Fibroblast of skin of back (primary cell): ENCODE measurements around the gene REC8.
A peak's percentile ranks its signal among the peaks of the same experiment; 100 is the strongest.

ENCODE experiments used
- DNase-seq: peaks from one replicate; pipeline ENCODE4 v3.0.0-alpha.2; 2013

REC8 gene

DNA sequence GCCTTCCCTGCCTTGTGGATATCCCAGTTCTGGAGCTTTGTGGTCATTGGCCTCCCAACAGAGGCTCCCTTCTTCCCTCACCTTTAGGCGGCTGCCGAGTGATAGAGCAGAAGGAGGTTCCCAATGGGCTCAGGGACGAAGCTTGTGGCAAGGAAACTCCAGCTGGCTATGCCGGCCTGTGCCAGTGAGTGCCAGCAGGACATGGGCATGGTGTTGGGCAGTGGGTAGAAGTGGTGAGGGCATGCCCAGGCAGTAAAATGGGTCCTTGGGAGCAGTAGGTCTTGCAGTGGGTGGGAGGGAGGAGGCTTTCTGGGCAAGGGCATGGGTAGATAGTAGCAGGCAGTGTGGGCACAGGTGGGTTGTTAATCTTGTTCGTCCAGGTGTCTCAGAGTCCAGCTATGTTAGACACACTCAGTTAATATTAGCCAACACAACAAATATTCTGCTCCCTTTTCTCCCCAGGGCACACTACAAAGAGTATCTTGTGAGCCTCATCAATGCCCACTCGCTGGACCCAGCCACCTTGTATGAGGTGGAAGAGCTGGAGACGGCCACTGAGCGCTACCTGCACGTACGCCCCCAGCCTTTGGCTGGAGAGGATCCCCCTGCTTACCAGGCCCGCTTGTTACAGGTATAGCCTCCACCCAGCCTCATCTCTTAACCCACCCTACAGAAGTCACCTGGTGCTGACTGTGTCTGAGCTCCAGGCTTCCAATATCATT is 11.9 kb upstream of the REC8 start:
- no peak for DNase-seq

DNA sequence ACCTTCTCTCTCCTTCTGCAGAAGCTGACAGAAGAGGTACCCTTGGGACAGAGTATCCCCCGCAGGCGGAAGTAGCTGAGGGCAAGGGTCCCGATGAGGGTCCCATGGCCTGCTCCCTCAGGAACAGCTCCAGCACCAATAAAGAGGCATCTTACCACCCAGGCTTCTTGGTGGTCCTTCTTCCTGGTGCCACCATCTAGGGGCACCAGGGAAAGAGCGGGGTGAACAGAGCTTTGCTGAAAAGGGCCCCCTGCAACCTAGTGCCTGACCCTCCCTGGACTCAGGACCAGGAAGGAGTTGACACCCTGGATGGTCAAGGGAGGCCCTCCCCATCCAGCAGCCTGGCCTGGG is 11.4 kb upstream of the REC8 start:
- DNase-seq: no peak

- DNase-seq: peak; percentile 95
These were observed 10.8 kb upstream of the REC8 start, which contains the start of gene IRF9 for GRCh38 chr14:24160850-24161804. TSS of gene IRF9 (plus strand) at chr14:24161265. CDS start at chr14:24162145, 880 bp downstream.

DNA sequence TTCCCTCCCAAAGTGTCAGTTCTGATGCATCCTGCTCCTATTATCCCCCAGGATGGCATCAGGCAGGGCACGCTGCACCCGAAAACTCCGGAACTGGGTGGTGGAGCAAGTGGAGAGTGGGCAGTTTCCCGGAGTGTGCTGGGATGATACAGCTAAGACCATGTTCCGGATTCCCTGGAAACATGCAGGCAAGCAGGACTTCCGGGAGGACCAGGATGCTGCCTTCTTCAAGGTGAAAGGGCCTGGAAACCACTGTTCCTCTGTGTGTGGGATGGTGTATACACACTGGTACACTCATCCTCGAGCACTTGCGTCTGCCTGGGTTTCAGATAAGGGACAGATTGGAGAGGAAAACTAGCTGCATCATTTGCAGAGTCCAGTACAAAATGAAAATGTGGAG is 9.8 kb upstream of the REC8 start:
- no peak for DNase-seq

GRCh38 chr14:24164518-24164991 is 7.3 kb upstream of the REC8 start:
- DNase-seq: no peak

DNA sequence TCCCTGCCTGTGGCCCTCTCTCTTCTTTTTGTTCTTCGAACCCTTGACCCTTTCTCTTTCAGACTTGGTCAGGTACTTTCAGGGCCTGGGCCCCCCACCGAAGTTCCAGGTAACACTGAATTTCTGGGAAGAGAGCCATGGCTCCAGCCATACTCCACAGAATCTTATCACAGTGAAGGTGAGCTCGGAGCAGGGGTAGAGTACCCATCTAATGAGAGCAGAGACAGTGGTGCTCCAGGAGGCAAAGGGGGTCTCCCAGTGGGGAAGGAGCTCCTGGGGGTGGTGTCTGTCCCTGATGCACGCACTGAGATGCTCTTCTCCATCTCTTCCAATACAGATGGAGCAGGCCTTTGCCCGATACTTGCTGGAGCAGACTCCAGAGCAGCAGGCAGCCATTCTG is 6.1 kb upstream of the REC8 start:
- no peak for DNase-seq

DNA sequence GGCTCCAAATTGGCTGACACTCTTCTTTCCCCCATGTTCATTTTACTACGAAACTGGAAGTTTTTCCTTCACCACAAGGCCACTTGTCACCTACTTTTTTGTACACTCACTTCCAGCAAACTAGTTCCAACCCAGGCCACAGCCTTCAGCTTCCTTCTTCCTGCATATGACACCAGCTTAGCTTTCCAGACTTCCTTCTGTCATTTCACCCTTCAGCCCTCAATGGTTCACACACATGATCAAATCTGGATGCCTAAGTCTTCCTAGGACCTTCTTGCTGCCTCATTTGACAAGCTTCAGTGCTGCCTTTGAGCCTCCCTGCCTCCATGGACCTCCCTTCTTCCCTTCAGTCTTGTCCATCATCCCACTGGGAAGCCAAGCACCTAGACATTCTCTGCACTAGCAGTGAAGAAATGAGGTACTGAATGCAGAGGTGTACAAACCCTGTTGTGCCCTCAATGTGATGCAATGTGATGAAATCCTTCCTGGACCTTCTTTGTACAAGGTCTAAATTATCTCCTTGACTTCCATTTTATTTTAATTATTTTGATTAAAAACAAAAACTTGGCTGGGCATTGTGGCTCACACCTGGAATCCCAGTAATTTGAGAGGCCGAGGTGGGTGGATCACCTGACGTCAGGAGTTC is 4.3 kb upstream of the REC8 start:
- DNase-seq: no peak

- no peak for DNase-seq
These were observed 481 bp downstream of the REC8 start for GRCh38 chr14:24172261-24172860.

- no peak for DNase-seq
These were observed 996 bp downstream of the REC8 start for GRCh38 chr14:24172871-24173281.

GRCh38 chr14:24176599-24176998 is 4.7 kb downstream of the REC8 start:
- DNase-seq: no peak

GRCh38 chr14:24177041-24177825 is 5.4 kb downstream of the REC8 start:
- DNase-seq: no peak

DNA sequence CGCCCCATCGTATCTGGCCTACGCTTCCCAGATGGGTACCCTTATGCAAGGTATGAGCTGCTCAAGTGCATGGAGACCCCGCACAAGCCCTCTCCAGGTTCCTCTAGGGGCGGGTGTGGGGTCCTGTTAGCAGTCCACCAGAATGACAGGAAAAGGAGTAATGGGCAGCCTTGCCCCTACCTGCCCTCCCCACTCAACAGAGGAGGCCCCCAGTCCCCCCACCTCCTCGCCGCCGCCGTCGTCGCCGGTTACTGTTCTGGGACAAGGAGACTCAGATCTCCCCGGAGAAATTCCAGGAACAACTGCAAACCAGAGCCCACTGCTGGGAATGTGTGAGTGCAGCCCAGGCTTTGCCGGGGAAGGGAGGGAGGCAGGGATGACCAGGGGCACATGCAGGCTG is 6.0 kb downstream of the REC8 start:
- DNase-seq: no peak

DNA sequence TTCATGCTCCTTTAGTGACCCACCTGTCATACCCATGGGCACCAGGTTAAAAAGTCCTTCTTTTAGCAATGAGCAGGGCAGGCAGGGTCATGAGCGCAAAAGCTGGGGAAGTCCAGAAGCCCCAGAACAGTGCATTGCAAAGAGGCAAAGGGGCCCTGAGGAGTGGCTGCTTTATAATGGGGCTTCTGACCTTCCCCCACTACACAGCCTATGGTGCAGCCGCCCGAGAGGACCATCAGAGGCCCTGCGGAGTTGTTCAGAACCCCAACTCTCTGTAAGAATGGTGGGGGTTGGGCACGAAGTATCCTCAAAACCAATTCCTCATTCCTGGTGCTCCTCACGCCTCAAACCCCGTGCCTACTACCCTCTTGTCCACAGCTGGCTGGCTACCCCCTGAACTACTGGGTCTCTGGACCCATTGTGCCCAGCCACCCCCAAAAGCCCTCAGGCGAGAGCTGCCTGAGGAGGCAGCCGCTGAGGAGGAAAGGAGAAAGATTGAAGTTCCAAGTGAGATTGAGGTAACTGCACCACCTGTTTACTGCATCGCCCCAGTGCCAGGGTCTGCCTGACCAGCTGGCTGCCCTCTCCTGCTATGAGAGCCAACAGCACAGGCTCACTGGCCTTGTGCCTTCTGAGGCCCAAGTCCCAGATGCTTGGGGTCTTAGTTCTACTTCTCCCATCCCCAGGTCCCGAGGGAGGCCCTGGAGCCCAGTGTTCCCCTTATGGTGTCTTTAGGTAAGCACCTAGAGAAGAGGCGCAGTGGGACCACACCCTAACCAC is 6.7 kb downstream of the REC8 start:
- DNase-seq: no peak

DNA sequence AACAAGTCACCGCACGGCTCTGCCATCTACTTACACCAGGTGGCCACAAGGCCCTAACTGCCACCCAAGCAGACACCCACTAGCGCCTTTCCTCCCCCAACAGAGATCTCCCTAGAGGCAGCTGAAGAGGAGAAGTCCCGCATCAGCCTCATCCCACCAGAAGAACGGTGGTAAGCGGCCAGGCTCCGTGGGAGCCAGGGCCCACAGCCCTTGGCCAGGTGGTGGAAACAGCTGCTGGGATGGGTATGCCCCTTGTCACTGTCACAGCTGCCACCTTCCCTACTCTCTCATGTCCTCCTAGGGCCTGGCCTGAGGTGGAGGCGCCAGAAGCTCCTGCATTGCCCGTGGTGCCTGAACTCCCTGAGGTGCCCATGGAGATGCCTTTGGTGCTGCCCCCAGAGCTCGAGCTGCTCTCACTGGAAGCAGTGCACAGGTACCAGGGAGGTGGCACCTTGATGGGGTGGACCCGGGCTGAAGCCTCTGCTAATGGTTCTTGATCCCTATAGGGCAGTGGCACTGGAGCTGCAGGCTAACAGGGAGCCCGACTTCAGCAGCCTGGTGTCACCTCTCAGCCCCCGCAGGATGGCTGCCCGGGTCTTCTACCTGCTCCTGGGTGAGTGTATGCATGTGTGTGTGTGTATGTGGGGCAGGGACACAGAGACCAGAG is 7.5 kb downstream of the REC8 start:
- DNase-seq: no peak

DNA sequence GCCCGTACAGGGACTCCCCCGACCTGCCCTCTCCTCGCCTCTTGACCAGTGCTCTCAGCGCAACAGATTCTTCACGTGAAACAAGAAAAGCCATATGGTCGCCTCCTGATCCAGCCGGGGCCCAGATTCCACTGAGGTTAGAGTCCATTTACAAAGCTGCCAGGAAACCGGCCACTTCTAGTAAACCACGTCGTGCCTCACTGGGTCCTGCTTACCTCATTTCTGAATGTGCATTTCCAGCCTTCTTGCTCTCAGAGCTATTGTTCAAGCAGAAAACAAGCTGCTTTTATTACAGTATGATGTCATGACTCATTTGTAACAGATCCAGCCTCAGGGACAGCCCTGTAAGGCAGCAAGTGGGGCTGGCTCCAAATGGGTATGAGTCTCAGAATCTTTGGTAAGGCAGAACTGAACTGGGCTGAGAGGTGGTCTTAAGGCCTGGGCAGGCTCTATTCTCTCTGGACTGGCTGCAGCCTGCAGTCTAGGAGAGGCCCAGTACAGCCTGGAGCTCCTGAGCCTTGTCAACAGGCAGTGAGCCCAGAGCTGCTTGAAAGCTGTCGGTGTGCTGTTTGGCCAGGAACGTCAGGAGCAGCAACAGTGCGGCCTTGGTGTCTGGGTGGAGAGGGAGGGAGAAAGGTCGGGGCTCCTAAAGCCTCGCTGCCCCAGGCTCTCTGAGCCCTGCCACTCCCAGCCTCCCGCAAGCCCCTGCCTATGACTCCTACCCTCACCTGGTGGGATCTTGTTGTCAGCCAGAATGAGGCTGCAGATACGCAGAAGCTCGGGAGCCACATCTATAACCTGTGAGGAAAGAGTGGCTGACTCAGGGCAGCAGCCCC is 8.3 kb downstream of the REC8 start:
- DNase-seq: peak; percentile 6

DNA sequence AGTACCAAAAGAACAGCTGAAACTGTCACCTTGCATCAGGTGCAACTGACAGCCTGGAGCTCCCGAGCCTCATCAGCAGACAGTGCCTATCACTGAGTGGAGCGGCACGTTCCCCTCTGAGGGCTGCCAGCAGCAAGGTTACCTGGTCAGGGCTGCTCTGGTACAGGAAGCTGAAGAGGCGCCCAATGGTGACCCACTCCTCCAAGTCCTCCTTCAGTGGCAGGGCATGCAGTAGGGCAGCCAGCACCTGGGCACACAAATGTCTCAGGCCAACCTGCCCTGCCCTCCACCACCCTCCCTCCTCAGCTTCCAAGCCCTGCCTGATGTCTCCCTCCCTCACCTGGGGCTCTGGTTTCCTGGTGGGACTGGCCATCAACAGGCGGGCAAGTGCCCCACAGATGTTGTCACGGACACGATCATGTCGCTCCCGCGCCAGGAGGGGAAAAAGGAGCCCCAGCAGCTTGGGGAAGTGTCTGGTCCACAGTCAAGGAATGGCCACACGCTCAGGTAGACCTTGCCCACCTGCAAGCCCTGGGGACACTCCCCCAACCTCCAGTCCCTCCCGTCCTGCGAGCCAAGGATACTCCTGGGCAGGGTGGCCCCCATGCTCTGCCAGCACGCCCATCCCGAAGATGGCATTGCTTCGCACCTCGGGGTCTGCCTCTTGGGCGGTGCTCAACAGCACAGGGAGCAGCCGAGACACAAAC is 9.6 kb downstream of the REC8 start:
- no peak for DNase-seq

- DNase-seq: no peak
These were observed 10.4 kb downstream of the REC8 start for GRCh38 chr14:24182110-24182882.

- DNase-seq: no peak
These were observed 11.2 kb downstream of the REC8 start for GRCh38 chr14:24183014-24183481.
